SK-N-SH (cell line): Measurements from ENCODE around the gene CD36. TPM values are rescaled to one million over a fixed set of nuclear protein-coding genes. Genes with fewer than 3 reads are reported as not detected.

Experiments used
- CTCF ChIA-PET: fragments of 300-600, 350-600 bp; formaldehyde crosslinking; extraction: SDS; loops from one replicate; lab custom pipeline; 2021; lab: Yijun Ruan, JAX
- POLR2A ChIA-PET: fragments of 350-600 bp; sonication (Branson Sonifier 250); formaldehyde crosslinking; extraction: SDS; loops from one replicate; lab custom pipeline; 2020; ENCODE audit warnings: antibody characterized with exemption, inconsistent platforms; lab: Yijun Ruan, JAX
- DNase-seq: peaks from one replicate; pipeline ENCODE4 v3.0.0; 2012
- H2AFZ ChIP-seq: fragments of 200-600 bp; sonication (generic); 2 replicates; pipeline ENCODE4 v1.8.1; 2016; ENCODE audit warnings: antibody characterized with exemption, mild to moderate bottlenecking, low read depth
- H3F3A ChIP-seq: fragments of 200-600 bp; sonication (generic); replicated peaks from 2 replicates; pipeline ENCODE3; 2016; ENCODE audit warnings: antibody characterized with exemption, mild to moderate bottlenecking; ENCODE audit not compliant: insufficient read depth
- H3K27ac ChIP-seq, 2 experiments: fragments of 200-500 bp in 1 of 2; fragments of 200-600 bp in 1 of 2; sonication (Bioruptor generic) in 1 of 2; sonication (generic), shearing (Covaris generic) in 1 of 2; 2 replicates each; pipeline versions ENCODE4 v1.5.1 to v1.6.1; 2014 to 2016; ENCODE audit warnings: low read depth in 2 of 2, inconsistent platforms in 1 of 2, low read length in 1 of 2, mild to moderate bottlenecking in 1 of 2, mixed read lengths in 1 of 2
- H3K27me3 ChIP-seq: fragments of 200-600 bp; sonication (generic), shearing (Covaris generic); 2 replicates; pipeline ENCODE4 v1.6.1; 2016; ENCODE audit warnings: mixed run types; ENCODE audit not compliant: insufficient read depth
- H3K36me3 ChIP-seq, 2 experiments: fragments of 200-500 bp in 1 of 2; fragments of 200-600 bp in 1 of 2; sonication (Bioruptor generic) in 1 of 2; sonication (generic) in 1 of 2; replicated peaks in 1 of 2; 2 replicates each; pipeline versions ENCODE3 to v1.5.1; 2014 to 2016; ENCODE audit warnings: low read length in 1 of 2, mild to moderate bottlenecking in 1 of 2; ENCODE audit not compliant: insufficient read depth in 2 of 2, control insufficient read depth in 1 of 2
- H3K4me1 ChIP-seq, 2 experiments: fragments of 200-500 bp in 1 of 2; fragments of 200-600 bp in 1 of 2; sonication (Bioruptor generic) in 1 of 2; sonication (generic), shearing (Covaris generic) in 1 of 2; 2 replicates each; pipeline versions ENCODE4 v1.5.1 to v1.6.1; 2014 to 2016; ENCODE audit warnings: low read depth in 1 of 2, low read length in 1 of 2, mixed run types in 1 of 2; ENCODE audit not compliant: insufficient read depth in 2 of 2, control insufficient read depth in 1 of 2
- H3K4me2 ChIP-seq: fragments of 200-600 bp; sonication (generic), shearing (Covaris generic); 2 replicates; pipeline ENCODE4 v1.6.1; 2017; ENCODE audit warnings: mixed run types
- H3K4me3 ChIP-seq, 2 experiments: fragments of 200-500 bp in 1 of 2; fragments of 200-600 bp in 1 of 2; sonication (Bioruptor generic) in 1 of 2; sonication (generic), shearing (Covaris generic) in 1 of 2; 2 replicates each; pipeline versions ENCODE4 v1.5.1 to v1.8.1; 2014 to 2016; ENCODE audit warnings: low read depth in 2 of 2, inconsistent platforms in 1 of 2, low read length in 1 of 2, mild to moderate bottlenecking in 1 of 2, mixed read lengths in 1 of 2, moderate library complexity in 1 of 2
- H3K79me2 ChIP-seq: fragments of 200-600 bp; sonication (generic); 2 replicates; pipeline ENCODE4 v1.8.1; 2017; ENCODE audit warnings: mild to moderate bottlenecking; ENCODE audit not compliant: insufficient read depth
- H3K9ac ChIP-seq: fragments of 200-600 bp; sonication (generic); 2 replicates; pipeline ENCODE4 v1.6.1; 2017; ENCODE audit warnings: mixed run types
- H3K9me2 ChIP-seq: fragments of 200-600 bp; sonication (generic); 2 replicates; pipeline ENCODE4 v1.6.1; 2017; ENCODE audit warnings: mixed run types
- H3K9me3 ChIP-seq: fragments of 200-600 bp; sonication (generic); 2 replicates; pipeline ENCODE4 v1.6.1; 2017; ENCODE audit warnings: mixed run types, mild to moderate bottlenecking, moderate library complexity
- H4K20me1 ChIP-seq: fragments of 200-600 bp; sonication (generic); 2 replicates; pipeline ENCODE4 v1.6.1; 2017; ENCODE audit warnings: mild to moderate bottlenecking, mixed run types; ENCODE audit not compliant: insufficient read depth
- ELF1 ChIP-seq: IDR thresholded peaks from 2 replicates; pipeline ENCODE4 v1.4.0; 2012
- GATA2 ChIP-seq: sonication (generic); formaldehyde crosslinking; IDR thresholded peaks from 2 replicates; pipeline ENCODE4 v1.5.0; 2020; ENCODE audit warnings: mild to moderate bottlenecking, missing genetic modification reagents
- JUND ChIP-seq: IDR thresholded peaks from 2 replicates; pipeline ENCODE4 v1.4.0; 2012
- POLR2AphosphoS5 ChIP-seq: IDR thresholded peaks from 2 replicates; pipeline ENCODE4 v1.6.1; 2012; ENCODE audit warnings: low read depth, low read length
- SMC3 ChIP-seq: IDR thresholded peaks from 2 replicates; pipeline ENCODE4 v1.6.1; 2012; ENCODE audit warnings: low read depth, low read length, improper control_type of control experiment
- TCF12 ChIP-seq: IDR thresholded peaks from 2 replicates; pipeline ENCODE4 v1.4.0; 2012
- TEAD4 ChIP-seq: IDR thresholded peaks from 2 replicates; pipeline ENCODE4 v1.4.0; 2012; ENCODE audit warnings: mild to moderate bottlenecking, borderline replicate concordance; ENCODE audit not compliant: insufficient read depth
- polyA plus RNA-seq, 3 experiments: library from polyadenylated mRNA; depleted of rRNA; stranded (reverse); fragments of >200 nt; gene quantifications; 2 replicates each; pipeline ENCODE4 v1.2.3, GENCODE V29; 2012
- TF ChIP-seq, protein P1 (sequence below): IDR thresholded peaks from 2 replicates; pipeline ENCODE4; 2012
- TF ChIP-seq, protein P2 (sequence below): IDR thresholded peaks from 2 replicates; pipeline ENCODE4 v1.6.1; 2012; ENCODE audit warnings: mild to moderate bottlenecking, low read depth, low read length, moderate library complexity
- TF ChIP-seq, protein P3 (sequence below): IDR thresholded peaks from 2 replicates; pipeline ENCODE4 v1.4.0; 2012; ENCODE audit warnings: low read depth, borderline replicate concordance

CD36 gene
- polyA plus RNA-seq, 1 of the 3 experiments (the other 2 are of a cell fraction) = 0.10 TPM

DNA sequence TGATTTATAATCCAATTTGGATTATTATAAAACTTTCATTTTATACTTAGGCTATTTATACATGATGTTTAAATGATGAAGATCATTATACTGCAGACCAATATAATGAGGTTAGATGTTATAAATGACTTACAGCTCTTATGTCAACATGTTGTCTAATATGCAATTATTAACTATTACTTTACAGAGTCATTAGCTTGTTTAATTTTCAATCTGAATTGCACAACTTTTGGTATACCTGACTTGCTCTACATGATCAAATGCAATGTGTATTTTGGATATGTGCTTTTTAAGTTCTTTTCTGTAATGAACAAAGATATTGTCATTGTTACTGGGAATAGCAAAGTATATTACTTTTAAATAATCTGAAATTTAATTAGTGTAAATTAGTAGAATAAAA lies 569 bp downstream of the CD36 start:
- no peak overlapping the region for H3K27ac ChIP-seq
- no peak for DNase-seq
- CTCF ChIA-PET = interaction anchor here (1.7 kb wide), 1 partner anchor 20 kb away, joined by 4 read pairs; no protein-coding TSS in a partner anchor

More for the DNA sequence above, 569 bp downstream of the CD36 start:
- H3K4me2 ChIP-seq = no peak overlapping the region
- H2AFZ ChIP-seq = no peak overlapping the region
- H3K9me3 ChIP-seq = peaks cover 14% of the 10 kb centered on the region
- H3K4me3 ChIP-seq = no peak overlapping the region
- H4K20me1 ChIP-seq = no peaks in the 10 kb centered on the region
- H3K27me3 ChIP-seq = no peaks in the 10 kb centered on the region
- POLR2A ChIA-PET = no interaction called here
- H3K79me2 ChIP-seq = no peaks in the 10 kb centered on the region
- peaks cover 3 to 13% of the 10 kb centered on the region in 2 experiments; a peak in 2 of 4 replicates for H3K4me1 ChIP-seq
- no peak overlapping the region for H3K9ac ChIP-seq
- no peaks in the 10 kb centered on the region for H3K9me2 ChIP-seq
- TF ChIP-seq TCF12 (no peak), JUND (no peak), ELF1 (no peak), SMC3 (no peak), GATA2 (CRISPR knock-in tag) (no peak), TEAD4 (no peak), POLR2AphosphoS5 (no peak)
- TF ChIP-seq, protein P1, sequence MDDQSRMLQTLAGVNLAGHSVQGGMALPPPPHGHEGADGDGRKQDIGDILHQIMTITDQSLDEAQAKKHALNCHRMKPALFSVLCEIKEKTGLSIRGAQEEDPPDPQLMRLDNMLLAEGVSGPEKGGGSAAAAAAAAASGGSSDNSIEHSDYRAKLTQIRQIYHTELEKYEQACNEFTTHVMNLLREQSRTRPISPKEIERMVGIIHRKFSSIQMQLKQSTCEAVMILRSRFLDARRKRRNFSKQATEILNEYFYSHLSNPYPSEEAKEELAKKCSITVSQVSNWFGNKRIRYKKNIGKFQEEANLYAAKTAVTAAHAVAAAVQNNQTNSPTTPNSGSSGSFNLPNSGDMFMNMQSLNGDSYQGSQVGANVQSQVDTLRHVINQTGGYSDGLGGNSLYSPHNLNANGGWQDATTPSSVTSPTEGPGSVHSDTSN = no peak
- TF ChIP-seq, protein P2, sequence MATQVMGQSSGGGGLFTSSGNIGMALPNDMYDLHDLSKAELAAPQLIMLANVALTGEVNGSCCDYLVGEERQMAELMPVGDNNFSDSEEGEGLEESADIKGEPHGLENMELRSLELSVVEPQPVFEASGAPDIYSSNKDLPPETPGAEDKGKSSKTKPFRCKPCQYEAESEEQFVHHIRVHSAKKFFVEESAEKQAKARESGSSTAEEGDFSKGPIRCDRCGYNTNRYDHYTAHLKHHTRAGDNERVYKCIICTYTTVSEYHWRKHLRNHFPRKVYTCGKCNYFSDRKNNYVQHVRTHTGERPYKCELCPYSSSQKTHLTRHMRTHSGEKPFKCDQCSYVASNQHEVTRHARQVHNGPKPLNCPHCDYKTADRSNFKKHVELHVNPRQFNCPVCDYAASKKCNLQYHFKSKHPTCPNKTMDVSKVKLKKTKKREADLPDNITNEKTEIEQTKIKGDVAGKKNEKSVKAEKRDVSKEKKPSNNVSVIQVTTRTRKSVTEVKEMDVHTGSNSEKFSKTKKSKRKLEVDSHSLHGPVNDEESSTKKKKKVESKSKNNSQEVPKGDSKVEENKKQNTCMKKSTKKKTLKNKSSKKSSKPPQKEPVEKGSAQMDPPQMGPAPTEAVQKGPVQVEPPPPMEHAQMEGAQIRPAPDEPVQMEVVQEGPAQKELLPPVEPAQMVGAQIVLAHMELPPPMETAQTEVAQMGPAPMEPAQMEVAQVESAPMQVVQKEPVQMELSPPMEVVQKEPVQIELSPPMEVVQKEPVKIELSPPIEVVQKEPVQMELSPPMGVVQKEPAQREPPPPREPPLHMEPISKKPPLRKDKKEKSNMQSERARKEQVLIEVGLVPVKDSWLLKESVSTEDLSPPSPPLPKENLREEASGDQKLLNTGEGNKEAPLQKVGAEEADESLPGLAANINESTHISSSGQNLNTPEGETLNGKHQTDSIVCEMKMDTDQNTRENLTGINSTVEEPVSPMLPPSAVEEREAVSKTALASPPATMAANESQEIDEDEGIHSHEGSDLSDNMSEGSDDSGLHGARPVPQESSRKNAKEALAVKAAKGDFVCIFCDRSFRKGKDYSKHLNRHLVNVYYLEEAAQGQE = no peak
- TF ChIP-seq, protein P3, sequence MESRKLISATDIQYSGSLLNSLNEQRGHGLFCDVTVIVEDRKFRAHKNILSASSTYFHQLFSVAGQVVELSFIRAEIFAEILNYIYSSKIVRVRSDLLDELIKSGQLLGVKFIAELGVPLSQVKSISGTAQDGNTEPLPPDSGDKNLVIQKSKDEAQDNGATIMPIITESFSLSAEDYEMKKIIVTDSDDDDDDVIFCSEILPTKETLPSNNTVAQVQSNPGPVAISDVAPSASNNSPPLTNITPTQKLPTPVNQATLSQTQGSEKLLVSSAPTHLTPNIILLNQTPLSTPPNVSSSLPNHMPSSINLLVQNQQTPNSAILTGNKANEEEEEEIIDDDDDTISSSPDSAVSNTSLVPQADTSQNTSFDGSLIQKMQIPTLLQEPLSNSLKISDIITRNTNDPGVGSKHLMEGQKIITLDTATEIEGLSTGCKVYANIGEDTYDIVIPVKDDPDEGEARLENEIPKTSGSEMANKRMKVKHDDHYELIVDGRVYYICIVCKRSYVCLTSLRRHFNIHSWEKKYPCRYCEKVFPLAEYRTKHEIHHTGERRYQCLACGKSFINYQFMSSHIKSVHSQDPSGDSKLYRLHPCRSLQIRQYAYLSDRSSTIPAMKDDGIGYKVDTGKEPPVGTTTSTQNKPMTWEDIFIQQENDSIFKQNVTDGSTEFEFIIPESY = no peak
- H3F3A ChIP-seq = peaks cover 5% of the 10 kb centered on the region
- H3K36me3 ChIP-seq = no peaks in the 10 kb centered on the region
